ENCODE measurements around the gene GRIN3B.

DNA sequence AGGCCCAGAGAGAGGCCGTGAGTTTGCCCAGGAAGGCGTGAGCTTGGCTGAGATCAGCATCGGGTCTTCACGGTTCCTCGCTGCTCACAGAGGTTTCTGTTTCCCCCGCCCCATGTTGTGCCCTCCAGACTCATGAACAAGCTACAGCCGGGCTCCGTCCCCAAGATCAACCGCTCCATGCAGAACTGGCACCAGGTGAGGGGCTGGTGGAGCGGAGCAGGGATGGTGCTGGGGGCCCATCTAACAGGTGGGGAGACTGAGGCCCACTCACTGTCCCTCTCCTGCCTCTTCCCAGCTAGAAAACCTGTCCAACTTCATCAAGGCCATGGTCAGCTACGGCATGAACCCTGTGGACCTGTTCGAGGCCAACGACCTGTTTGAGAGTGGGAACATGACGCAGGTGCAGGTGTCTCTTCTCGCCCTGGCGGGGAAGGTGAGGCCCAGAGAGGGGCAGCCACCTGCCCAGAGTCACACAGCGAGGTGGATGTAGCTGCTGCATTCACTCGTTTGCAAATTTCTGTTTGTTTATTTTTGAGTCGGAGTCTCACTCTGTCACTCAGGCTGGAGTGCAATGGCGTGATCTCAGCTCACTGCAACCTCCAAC lies 32.1 kb downstream of the GRIN3B start:
- TF ChIP-seq POLR2A (IDR thresholded peaks at IDR 0.05) (no peak), POLR2AphosphoS5 (IDR thresholded peaks at IDR 0.05; ENCODE audit: insufficient read depth in 1 of 2, low read depth in 1 of 2) (no peak)
- TF ChIP-seq, protein P1, sequence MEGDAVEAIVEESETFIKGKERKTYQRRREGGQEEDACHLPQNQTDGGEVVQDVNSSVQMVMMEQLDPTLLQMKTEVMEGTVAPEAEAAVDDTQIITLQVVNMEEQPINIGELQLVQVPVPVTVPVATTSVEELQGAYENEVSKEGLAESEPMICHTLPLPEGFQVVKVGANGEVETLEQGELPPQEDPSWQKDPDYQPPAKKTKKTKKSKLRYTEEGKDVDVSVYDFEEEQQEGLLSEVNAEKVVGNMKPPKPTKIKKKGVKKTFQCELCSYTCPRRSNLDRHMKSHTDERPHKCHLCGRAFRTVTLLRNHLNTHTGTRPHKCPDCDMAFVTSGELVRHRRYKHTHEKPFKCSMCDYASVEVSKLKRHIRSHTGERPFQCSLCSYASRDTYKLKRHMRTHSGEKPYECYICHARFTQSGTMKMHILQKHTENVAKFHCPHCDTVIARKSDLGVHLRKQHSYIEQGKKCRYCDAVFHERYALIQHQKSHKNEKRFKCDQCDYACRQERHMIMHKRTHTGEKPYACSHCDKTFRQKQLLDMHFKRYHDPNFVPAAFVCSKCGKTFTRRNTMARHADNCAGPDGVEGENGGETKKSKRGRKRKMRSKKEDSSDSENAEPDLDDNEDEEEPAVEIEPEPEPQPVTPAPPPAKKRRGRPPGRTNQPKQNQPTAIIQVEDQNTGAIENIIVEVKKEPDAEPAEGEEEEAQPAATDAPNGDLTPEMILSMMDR (IDR thresholded peaks at IDR 0.05), result no peak

All from vagina (tissue), 2 donors.